Panc1 (cell line): Measurements from ENCODE around the gene OTUB1. TPM values are rescaled to one million over a fixed set of nuclear protein-coding genes. Genes with fewer than 3 reads are reported as not detected.

Experiments
- ATAC-seq: fragments of 200-7000 bp; cut with Tn5 transposase; 2 replicates; pipeline ENCODE4 v1.9.1; 2020; ENCODE audit warnings: mild to moderate bottlenecking, moderate library complexity
- BruUV-seq: library from RNA; stranded (reverse); fragments of 400-500 nt; replicated peaks from 2 replicates; lab custom pipeline; 2021; lab: Mats Ljungman, UMichigan
- CTCF ChIA-PET: fragments of 300-600 bp; sonication (Branson Sonifier 250); formaldehyde crosslinking; loops from one replicate; lab custom pipeline; 2022; ENCODE audit warnings: antibody characterized with exemption; lab: Charles Lee
- POLR2A ChIA-PET: fragments of 300-600 bp; sonication (Branson Sonifier 250); formaldehyde crosslinking; loops from one replicate; lab custom pipeline; 2022; ENCODE audit warnings: antibody characterized with exemption; lab: Charles Lee
- DNase-seq: peaks from one replicate; pipeline ENCODE4 v3.0.0-alpha.2; 2010; ENCODE audit warnings: low read depth, low spot score
- H3K27ac ChIP-seq: 2 replicates; pipeline ENCODE4 v1.5.1; 2011; ENCODE audit warnings: mild to moderate bottlenecking, low read length, inconsistent platforms
- H3K27me3 ChIP-seq: fragments of 200-500 bp; sonication (Bioruptor generic); 2 replicates; pipeline ENCODE4 v1.6.0; 2014; ENCODE audit warnings: low read length, inconsistent platforms; ENCODE audit not compliant: control insufficient read depth, insufficient read depth
- H3K36me3 ChIP-seq: fragments of 200-500 bp; sonication (Bioruptor generic); 2 replicates; pipeline ENCODE4 v1.5.1; 2014; ENCODE audit warnings: inconsistent platforms, mild to moderate bottlenecking, low read length, moderate library complexity; ENCODE audit not compliant: control insufficient read depth, insufficient read depth
- H3K4me1 ChIP-seq: 2 replicates; pipeline ENCODE4 v1.5.1; 2011; ENCODE audit warnings: inconsistent platforms, mild to moderate bottlenecking, low read length, moderate library complexity; ENCODE audit not compliant: control insufficient read depth, insufficient read depth
- H3K4me3 ChIP-seq, 2 experiments: 2 replicates each; pipeline ENCODE4 v1.5.1; 2011 to 2012; ENCODE audit warnings: low read depth in 2 of 2, low read length in 2 of 2, mild to moderate bottlenecking in 2 of 2, inconsistent platforms in 1 of 2, moderate library complexity in 1 of 2
- H3K9me3 ChIP-seq: fragments of 200-500 bp; sonication (Bioruptor generic); 2 replicates; pipeline ENCODE4 v1.5.1; 2014; ENCODE audit warnings: low read depth, mild to moderate bottlenecking, inconsistent platforms, low read length, moderate library complexity; ENCODE audit not compliant: control insufficient read depth, insufficient read depth
- CTCF ChIP-seq: fragments of 450-650 bp; IDR thresholded peaks from 2 replicates; pipeline ENCODE4 v1.5.1; 2017; ENCODE audit warnings: mild to moderate bottlenecking
- POLR2AphosphoS5 ChIP-seq: IDR thresholded peaks from 2 replicates; pipeline ENCODE4 v1.6.1; 2012; ENCODE audit warnings: mild to moderate bottlenecking, low read depth, low read length, moderate library complexity
- REST ChIP-seq, 2 experiments: IDR thresholded peaks; 2 replicates each; pipeline ENCODE4 v1.6.1; 2011 to 2012; ENCODE audit warnings: low read depth in 2 of 2, control low read depth in 1 of 2, low read length in 1 of 2, mild to moderate bottlenecking in 1 of 2, moderate library complexity in 1 of 2; ENCODE audit not compliant: insufficient read depth in 1 of 2
- SIN3A ChIP-seq: IDR thresholded peaks from 2 replicates; pipeline ENCODE4 v1.6.1; 2012; ENCODE audit warnings: low read depth, mild to moderate bottlenecking, low read length, moderate library complexity, borderline replicate concordance; ENCODE audit not compliant: insufficient read depth
- TCF7L2 ChIP-seq: IDR thresholded peaks from 2 replicates; pipeline ENCODE4 v1.6.1; 2011; ENCODE audit warnings: mild to moderate bottlenecking, low read depth, low read length, inconsistent platforms
- in situ Hi-C: cut with HindIII; loops from 2 replicates; pipeline ENCODE4 v1.10.0; 2016; ENCODE audit warnings: low sequenced_read_pairs, low pct_unique_long_range_greater_than_20kb
- intact Hi-C: fragments of 100-400 bp; cut with micrococcal nuclease; formaldehyde crosslinking; loops from one replicate; pipeline ENCODE4 v1.10.0; 2022; ENCODE audit not compliant: unreplicated experiment
- total RNA-seq: library from RNA; stranded (reverse); gene quantifications from one replicate; pipeline ENCODE4 v1.2.1, GENCODE V29; 2021; ENCODE audit not compliant: unreplicated experiment

The OTUB1 gene
- total RNA-seq, 1 experiment from 2014 or later: 118 TPM

- TF ChIP-seq CTCF (no peak), TCF7L2 (0 out of 2 replicates have a peak, but pooled peaks have one; percentile 38), SIN3A (peak; percentile 54; the same call in 1 of the 2 replicates), POLR2AphosphoS5 (peak; percentile 92), REST (IDR thresholded peaks at IDR 0.05; ENCODE audit: insufficient read depth in 1 of 2, low read depth in 2 of 2, low read length in 1 of 2) (no peak)
- DNase-seq (peak; percentile 96), ATAC-seq (peak; percentile 96)
- in situ Hi-C loops: no loop called here
- Histone ChIP-seq H3K9me3 (no peaks in the 10 kb centered on the region), H3K4me1 (peaks cover 10% of the 10 kb centered on the region), H3K27me3 (no peaks in the 10 kb centered on the region), H3K4me3 (peak within 1 kb of the TSS; percentile 84 to 85), H3K27ac (peak within 1 kb of the TSS; percentile 95), H3K36me3 (no peaks in the 10 kb centered on the region)
- ChIA-PET CTCF (no interaction called here), POLR2A (interaction anchor here (0.6 kb wide), 1 partner anchor 54 kb away, joined by 15 read pairs; no protein-coding TSS in a partner anchor)
- intact Hi-C loops: no loop called here
- TSS peak; percentile 96 for BruUV-seq
Measured at GRCh38 chr11:63974259-63975143, 11.7 kb upstream of the OTUB1 start, which contains the start of gene COX8A. Gene COX8A, plus strand, starts transcription at chr11:63974620. Its CDS starts 61 bp downstream, at chr11:63974681.

GRCh38 chr11:63978551-63979239, 7.5 kb upstream of the OTUB1 start:
- ATAC-seq (no peak), DNase-seq (no peak)
- intact Hi-C loops (no loop called here), in situ Hi-C loops (no loop called here)
- Histone ChIP-seq H3K36me3 (no peaks in the 10 kb centered on the region), H3K27me3 (no peaks in the 10 kb centered on the region), H3K27ac (no peak overlapping the region), H3K9me3 (no peaks in the 10 kb centered on the region), H3K4me1 (peaks cover 22% of the 10 kb centered on the region), H3K4me3 (no peak overlapping the region)
- BruUV-seq: no TSS peak
- ChIA-PET POLR2A (no interaction called here), CTCF (no interaction called here)
- TF ChIP-seq CTCF: no peak
- TF ChIP-seq REST (IDR thresholded peaks at IDR 0.05; ENCODE audit: insufficient read depth in 1 of 2, low read depth in 2 of 2, low read length in 1 of 2): no peak
- no peak for TF ChIP-seq TCF7L2
- no peak for TF ChIP-seq SIN3A
